Measurements from ENCODE around the gene EPS8L2. TPM values are rescaled to one million over a fixed set of nuclear protein-coding genes. Genes with fewer than 3 reads are reported as not detected.

Gene EPS8L2
- polyA plus RNA-seq, 1 experiment = 44.4 TPM

DNA sequence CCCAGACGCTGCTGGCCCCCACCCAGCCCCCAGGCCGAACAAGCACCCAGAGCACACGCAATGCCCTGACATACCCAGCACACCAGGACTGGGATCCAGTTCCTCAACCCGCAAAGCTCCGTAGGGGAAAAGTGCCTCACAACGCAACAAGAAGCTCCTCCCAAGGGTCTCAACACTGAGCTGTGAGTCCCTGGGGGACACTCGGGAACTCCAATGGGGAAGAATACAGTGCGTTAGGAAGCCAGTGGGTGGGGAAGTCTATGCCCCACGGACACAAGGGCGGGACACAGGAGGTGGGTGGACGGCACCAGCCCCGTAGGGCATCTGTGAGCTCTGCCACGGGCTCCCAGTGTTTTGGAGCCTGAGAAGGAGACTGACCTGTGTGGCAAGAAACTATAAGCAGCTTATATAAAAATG, 12.6 kb upstream of the EPS8L2 start:
- CTCF ChIA-PET = interaction anchor here (1.2 kb wide), 1 partner anchor 34 kb away, joined by 7 read pairs; no protein-coding TSS in a partner anchor
- DNase-seq (ENCODE audit: low read depth) = no peak
- Histone ChIP-seq H3K27me3 (ENCODE audit: control insufficient read depth, insufficient read depth, low read length) (no peaks in the 10 kb centered on the region), H3K36me3 (ENCODE audit: control insufficient read depth, insufficient read depth, low read length) (peaks cover 8% of the 10 kb centered on the region), H3K4me3 (ENCODE audit: low read depth, low read length) (peak overlapping the region; percentile 54)
- POLR2A ChIA-PET = interaction anchor here (0.6 kb wide), 2 partner anchors 8 to 118 kb away, joined by 3 to 8 read pairs; no protein-coding TSS in a partner anchor
- TF ChIP-seq, protein P1, sequence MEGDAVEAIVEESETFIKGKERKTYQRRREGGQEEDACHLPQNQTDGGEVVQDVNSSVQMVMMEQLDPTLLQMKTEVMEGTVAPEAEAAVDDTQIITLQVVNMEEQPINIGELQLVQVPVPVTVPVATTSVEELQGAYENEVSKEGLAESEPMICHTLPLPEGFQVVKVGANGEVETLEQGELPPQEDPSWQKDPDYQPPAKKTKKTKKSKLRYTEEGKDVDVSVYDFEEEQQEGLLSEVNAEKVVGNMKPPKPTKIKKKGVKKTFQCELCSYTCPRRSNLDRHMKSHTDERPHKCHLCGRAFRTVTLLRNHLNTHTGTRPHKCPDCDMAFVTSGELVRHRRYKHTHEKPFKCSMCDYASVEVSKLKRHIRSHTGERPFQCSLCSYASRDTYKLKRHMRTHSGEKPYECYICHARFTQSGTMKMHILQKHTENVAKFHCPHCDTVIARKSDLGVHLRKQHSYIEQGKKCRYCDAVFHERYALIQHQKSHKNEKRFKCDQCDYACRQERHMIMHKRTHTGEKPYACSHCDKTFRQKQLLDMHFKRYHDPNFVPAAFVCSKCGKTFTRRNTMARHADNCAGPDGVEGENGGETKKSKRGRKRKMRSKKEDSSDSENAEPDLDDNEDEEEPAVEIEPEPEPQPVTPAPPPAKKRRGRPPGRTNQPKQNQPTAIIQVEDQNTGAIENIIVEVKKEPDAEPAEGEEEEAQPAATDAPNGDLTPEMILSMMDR (IDR thresholded peaks at IDR 0.05; ENCODE audit: insufficient read depth, low read depth, low read length) = no peak

DNA sequence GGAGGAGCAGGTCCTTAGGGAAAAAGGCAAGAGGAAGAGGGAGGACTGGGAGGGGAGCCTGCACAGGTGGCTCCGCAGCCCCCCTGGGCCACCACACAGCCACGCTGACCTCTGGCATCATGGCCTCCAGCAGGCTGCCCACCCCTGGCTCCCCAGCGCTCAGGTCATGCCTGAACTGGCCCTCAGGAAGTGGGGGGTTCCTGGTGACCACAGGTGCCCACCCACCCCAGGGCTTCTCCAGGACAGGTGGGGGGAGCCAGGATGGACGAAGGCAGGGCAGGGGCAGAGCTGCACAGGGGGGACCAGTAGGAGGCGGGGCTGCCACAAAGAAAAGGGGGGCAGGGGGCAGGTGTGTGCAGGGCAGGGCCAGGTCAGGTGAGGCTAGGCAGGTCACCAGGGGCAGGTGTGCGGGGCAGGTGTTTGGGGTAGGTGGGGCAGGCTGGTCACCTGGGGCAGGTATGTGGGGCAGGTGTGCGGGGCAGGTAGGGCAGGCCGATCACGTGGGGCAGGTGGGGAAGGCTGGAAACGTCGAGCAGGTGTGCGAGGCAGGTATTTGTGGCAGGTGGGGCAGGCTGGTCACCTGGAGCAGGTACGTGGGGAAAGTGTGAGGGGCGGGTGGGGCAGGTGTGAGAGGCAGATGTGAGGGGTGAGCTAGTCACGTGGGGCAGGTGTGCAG, 12.0 kb upstream of the EPS8L2 start:
- DNase-seq (ENCODE audit: low read depth) = no peak
- peak overlapping the region; percentile 54 for H3K4me3 ChIP-seq (ENCODE audit: low read depth, low read length)
- H3K36me3 ChIP-seq (ENCODE audit: control insufficient read depth, insufficient read depth, low read length) = peaks cover 4% of the 10 kb centered on the region
- TF ChIP-seq, protein P1 (IDR thresholded peaks at IDR 0.05; ENCODE audit: insufficient read depth, low read depth, low read length) = no peak
- POLR2A ChIA-PET = interaction anchor here (0.6 to 0.8 kb wide), 2 partner anchors 22 to 118 kb away, joined by 3 to 6 read pairs; no protein-coding TSS in a partner anchor
- H3K27me3 ChIP-seq (ENCODE audit: control insufficient read depth, insufficient read depth, low read length) = no peaks in the 10 kb centered on the region
- CTCF ChIA-PET = interaction anchor here (1.2 kb wide), 1 partner anchor 34 kb away, joined by 7 read pairs; no protein-coding TSS in a partner anchor

DNA sequence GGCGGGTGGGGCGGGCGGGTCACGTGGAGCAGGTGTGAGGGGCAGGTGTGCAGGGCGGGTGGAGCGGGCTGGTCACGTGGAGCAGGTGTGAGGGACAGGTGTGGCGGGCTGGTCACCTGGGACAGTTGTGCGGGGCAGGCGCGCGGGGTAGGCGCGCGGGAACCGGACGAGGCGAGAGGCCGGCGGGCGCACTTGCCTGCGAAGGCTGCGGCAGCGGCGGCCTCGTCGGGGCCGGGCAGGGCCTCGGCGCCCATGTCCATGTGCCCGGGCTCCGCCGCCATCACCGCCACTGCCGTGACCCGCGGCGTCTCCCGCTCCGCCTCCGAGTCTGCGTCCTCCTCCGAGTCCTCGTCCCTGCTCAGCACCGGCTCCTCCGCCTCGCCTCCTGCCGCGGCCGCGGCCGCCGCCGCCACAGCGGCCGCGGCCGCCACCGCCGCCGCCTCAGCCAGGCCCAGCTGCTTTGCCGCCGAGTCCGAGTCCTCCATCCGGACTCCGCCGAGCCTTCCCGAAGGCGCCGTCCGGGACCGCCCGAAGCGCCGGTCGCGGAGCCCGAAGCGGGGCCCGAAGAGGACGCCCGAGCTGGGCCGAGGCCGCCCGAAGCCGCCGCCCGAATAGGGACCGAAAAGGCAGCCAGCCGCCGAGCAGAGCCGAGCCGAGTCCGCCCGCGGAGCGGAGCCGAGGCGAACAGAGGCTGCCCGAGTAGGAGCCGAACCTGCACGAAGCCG, 11.3 kb upstream of the EPS8L2 start, which contains the start of gene DEAF1:
DEAF1 (minus strand) TSS at position 660 of the 725 bp plus-strand sequence; CDS start at position 485, 175 bp downstream.
- H3K4me3 ChIP-seq (ENCODE audit: low read depth, low read length) = peak within 1 kb of the TSS; percentile 81
- ChIA-PET CTCF (interaction anchor here (1.3 to 5.1 kb wide), 3 partner anchors 10 to 34 kb away, joined by 3 to 40 read pairs (median 3); partner anchors contain the start of gene EPS8L2), POLR2A (interaction anchor here (0.8 kb wide), 2 partner anchors 21 to 131 kb away, joined by 3 to 6 read pairs; no protein-coding TSS in a partner anchor)

DNA sequence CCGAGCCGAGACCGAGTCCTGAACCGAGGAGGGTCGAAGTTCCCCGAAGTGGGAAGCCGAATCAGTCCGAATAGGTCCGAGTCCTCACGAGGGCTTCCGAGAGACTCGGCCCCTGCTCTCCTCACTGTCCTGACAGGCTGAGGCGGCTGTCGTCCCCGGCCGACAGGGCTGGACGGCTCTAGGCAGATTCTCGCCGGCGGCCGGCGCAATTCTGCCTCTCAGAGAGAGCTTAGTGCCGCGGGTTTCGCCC, 10.8 kb upstream of the EPS8L2 start:
- TF ChIP-seq, protein P1 (IDR thresholded peaks at IDR 0.05; ENCODE audit: insufficient read depth, low read depth, low read length) = no peak
- POLR2A ChIA-PET = interaction anchor here (0.5 to 0.8 kb wide), 2 partner anchors 33 to 131 kb away, joined by 3 to 7 read pairs; no protein-coding TSS in a partner anchor
- Histone ChIP-seq H3K4me3 (ENCODE audit: low read depth, low read length) (peak overlapping the region; percentile 81), H3K36me3 (ENCODE audit: control insufficient read depth, insufficient read depth, low read length) (peaks cover 7% of the 10 kb centered on the region), H3K27me3 (ENCODE audit: control insufficient read depth, insufficient read depth, low read length) (no peaks in the 10 kb centered on the region)
- CTCF ChIA-PET = interaction anchor here (0.8 to 5.1 kb wide), 5 partner anchors 9 to 70 kb away, joined by 3 to 40 read pairs (median 3); partner anchors contain the start of gene EPS8L2
- no peak for DNase-seq (ENCODE audit: low read depth)

More for the DNA sequence above, 11.3 kb upstream of the EPS8L2 start, which contains the start of gene DEAF1:
- TF ChIP-seq, protein P1 (IDR thresholded peaks at IDR 0.05; ENCODE audit: insufficient read depth, low read depth, low read length) = no peak
- Histone ChIP-seq H3K27me3 (ENCODE audit: control insufficient read depth, insufficient read depth, low read length) (no peaks in the 10 kb centered on the region), H3K36me3 (ENCODE audit: control insufficient read depth, insufficient read depth, low read length) (peaks cover 4% of the 10 kb centered on the region)
- peak; percentile 51 for DNase-seq (ENCODE audit: low read depth)

Data from BJ (cell line).